Measurements from ENCODE around the gene ACP3.

DNA sequence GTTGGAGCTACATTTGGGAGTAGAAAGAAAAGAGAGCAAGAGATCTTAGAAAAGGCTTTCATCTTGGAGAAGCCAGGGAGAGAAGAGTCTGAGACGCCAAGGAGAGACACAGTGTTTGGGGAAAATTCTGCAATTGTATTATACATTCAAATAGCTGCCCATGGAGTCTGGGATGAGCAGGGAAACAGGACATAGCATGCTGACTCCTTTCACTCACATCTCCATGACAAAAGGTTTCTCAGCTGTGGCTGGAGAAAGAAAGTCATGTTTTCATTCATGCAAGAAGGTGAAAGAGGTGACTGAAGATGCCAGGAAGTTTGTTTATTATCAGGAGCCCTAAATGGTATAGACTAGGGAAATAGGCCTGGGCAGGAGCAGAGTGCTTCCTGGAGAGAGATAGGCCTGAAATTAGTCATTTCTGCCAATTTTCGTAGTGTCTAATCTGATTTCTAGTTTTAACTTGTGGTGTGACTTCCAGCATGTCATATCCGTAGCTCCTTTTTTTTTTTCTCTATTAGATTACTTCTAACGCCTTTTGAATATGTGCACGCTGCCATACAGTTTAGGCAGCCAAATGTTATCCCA is 34.1 kb downstream of the ACP3 start:
- TF ChIP-seq, protein P1, sequence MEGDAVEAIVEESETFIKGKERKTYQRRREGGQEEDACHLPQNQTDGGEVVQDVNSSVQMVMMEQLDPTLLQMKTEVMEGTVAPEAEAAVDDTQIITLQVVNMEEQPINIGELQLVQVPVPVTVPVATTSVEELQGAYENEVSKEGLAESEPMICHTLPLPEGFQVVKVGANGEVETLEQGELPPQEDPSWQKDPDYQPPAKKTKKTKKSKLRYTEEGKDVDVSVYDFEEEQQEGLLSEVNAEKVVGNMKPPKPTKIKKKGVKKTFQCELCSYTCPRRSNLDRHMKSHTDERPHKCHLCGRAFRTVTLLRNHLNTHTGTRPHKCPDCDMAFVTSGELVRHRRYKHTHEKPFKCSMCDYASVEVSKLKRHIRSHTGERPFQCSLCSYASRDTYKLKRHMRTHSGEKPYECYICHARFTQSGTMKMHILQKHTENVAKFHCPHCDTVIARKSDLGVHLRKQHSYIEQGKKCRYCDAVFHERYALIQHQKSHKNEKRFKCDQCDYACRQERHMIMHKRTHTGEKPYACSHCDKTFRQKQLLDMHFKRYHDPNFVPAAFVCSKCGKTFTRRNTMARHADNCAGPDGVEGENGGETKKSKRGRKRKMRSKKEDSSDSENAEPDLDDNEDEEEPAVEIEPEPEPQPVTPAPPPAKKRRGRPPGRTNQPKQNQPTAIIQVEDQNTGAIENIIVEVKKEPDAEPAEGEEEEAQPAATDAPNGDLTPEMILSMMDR (optimal IDR thresholded peaks at IDR 0.05 in 1 of 3, IDR thresholded peaks at IDR 0.05 in 1 of 3, conservative IDR thresholded peaks at IDR 0.05 in 1 of 3; ENCODE audit: extremely low read depth in 1 of 3, insufficient read depth in 2 of 3, low read length in 3 of 3) = no peak
- TF ChIP-seq EZH2 (IDR thresholded peaks at IDR 0.05; ENCODE audit: low read length) = no peak

All from keratinocyte (primary cell).